Mesodermal cell (in vitro differentiated cells): ENCODE data around the gene PREX1.
"Not testable (repeated sequence)": the region's sequence is repeated elsewhere in the genome, so short reads cannot be mapped to it uniquely, and the experiment has no call there.

Experiments
- H3K27ac ChIP-seq: 2 replicates; pipeline ENCODE4 v1.7.0; 2013; ENCODE audit warnings: mild to moderate bottlenecking, low read depth, low read length, moderate library complexity; ENCODE audit not compliant: severe bottlenecking
- H3K36me3 ChIP-seq: 2 replicates; pipeline ENCODE4 v1.7.1; 2013; ENCODE audit warnings: mild to moderate bottlenecking, low read length, moderate library complexity; ENCODE audit not compliant: control insufficient read depth, insufficient read depth
- H3K4me1 ChIP-seq: one replicate; pipeline ENCODE4 v1.7.1; 2013; ENCODE audit warnings: mild to moderate bottlenecking, low read length; ENCODE audit not compliant: insufficient read depth, control insufficient read depth, poor library complexity, severe bottlenecking
- H3K4me3 ChIP-seq: 2 replicates; pipeline ENCODE4 v1.7.0; 2013; ENCODE audit warnings: low read length, control low read depth, mild to moderate bottlenecking; ENCODE audit not compliant: insufficient read depth, poor library complexity, severe bottlenecking; ENCODE audit errors: extremely low read depth
- H3K9me3 ChIP-seq: 2 replicates; pipeline ENCODE4 v1.7.1; 2013; ENCODE audit warnings: mild to moderate bottlenecking, low read length, moderate library complexity; ENCODE audit not compliant: control insufficient read depth
- WGBS, 2 experiments: methylation state at CpG; one replicate each; pipeline ENCODE4 v1.1.5; 2013; ENCODE audit warnings: missing lambda C conversion rate in 2 of 2; ENCODE audit not compliant: insufficient coverage in 2 of 2; 5-methylcytosine and 5-hydroxymethylcytosine counted together

The PREX1 gene

DNA sequence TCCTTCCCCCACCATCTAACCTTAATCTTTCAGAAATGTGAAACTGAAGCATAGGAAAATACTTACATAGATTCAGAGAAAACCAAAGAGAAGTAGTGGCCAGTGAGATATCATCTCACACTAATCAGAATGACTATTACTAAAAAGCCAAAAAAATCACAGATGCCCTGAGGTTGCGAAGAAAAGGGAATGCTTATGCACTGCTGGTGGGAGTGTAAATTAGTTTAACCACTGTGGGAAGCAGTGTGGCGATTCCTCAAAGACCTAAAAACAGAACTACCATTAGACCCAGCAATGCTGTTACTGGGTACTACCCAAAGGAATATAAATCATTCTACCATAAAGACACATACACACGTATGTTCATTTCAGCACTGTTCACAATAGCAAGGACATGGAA lies 9.2 kb upstream of the PREX1 start:
- no peaks in the 10 kb centered on the region for H3K36me3 ChIP-seq
- WGBS, 2 experiments, result 95 to 100% methylated on average over 1 to 2 of the region's 3 CpGs
- H3K9me3 ChIP-seq, result no peaks in the 10 kb centered on the region
- no peak overlapping the region for H3K4me3 ChIP-seq
- H3K4me1 ChIP-seq, result peaks cover 4% of the 10 kb centered on the region
- no peak overlapping the region for H3K27ac ChIP-seq

GRCh38 chr20:48835390-48835789 lies 7.6 kb upstream of the PREX1 start:
- no peak overlapping the region for H3K27ac ChIP-seq
- 92 to 94% methylated on average over 2 of the region's 2 CpGs for WGBS, 2 experiments
- H3K4me3 ChIP-seq, result no peak overlapping the region
- peaks cover 10% of the 10 kb centered on the region for H3K4me1 ChIP-seq
- H3K36me3 ChIP-seq, result no peaks in the 10 kb centered on the region
- H3K9me3 ChIP-seq, result no peaks in the 10 kb centered on the region

DNA sequence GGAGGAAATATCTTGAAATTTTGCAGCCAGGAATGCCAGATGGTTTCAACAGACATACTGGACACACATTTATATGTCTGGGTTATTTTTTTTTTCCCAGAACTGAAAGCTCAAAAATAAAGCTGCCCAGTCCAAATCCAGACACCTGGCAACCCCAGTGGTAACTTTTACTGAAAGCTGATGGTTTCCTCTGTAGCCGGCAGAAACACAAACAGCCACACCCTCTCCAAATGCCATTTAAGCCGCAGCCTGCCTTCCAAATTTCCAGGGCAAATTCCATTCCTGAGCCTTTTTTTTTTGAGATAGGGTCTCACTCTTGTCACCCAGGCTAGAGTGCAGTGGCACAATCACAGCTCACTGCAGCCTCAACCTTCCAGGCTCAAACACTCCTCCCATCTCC lies 6.5 kb upstream of the PREX1 start:
- no peaks in the 10 kb centered on the region for H3K9me3 ChIP-seq
- H3K36me3 ChIP-seq, result no peaks in the 10 kb centered on the region
- 63 to 65% methylated on average over 2 of the region's 2 CpGs for WGBS, 2 experiments
- H3K4me3 ChIP-seq, result no peak overlapping the region
- H3K27ac ChIP-seq, result no peak overlapping the region
- peaks cover 10% of the 10 kb centered on the region for H3K4me1 ChIP-seq

DNA sequence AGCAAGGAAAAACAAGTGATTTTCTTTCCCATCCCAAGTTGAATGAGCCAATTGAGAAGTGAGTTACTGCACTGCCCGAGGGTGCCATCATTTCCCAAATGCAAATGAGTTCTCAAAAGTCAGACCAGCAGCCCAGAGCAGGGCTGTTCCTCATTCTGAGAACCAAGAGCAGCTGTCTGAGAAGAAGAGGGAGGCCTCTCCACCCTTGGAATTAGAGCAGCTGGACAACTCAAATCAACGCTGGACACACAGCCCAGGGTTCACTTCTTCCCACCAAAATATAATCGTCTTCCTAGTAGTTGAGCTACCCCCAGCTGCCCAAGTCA lies 4.6 kb upstream of the PREX1 start:
- Histone ChIP-seq H3K4me3 (no peak overlapping the region), H3K36me3 (no peaks in the 10 kb centered on the region), H3K4me1 (peaks cover 10% of the 10 kb centered on the region), H3K27ac (no peak overlapping the region), H3K9me3 (no peaks in the 10 kb centered on the region)
- 44 to 67% methylated on average over 1 of the region's 3 CpGs for WGBS, 2 experiments

- Histone ChIP-seq H3K27ac (peak overlapping the region; percentile 36), H3K9me3 (no peaks in the 10 kb centered on the region), H3K4me1 (peaks cover 10% of the 10 kb centered on the region), H3K36me3 (no peaks in the 10 kb centered on the region), H3K4me3 (no peak overlapping the region)
- 78 to 92% methylated on average over 5 of the region's 7 CpGs for WGBS, 2 experiments
Observed at GRCh38 chr20:48831718-48832404, 4.1 kb upstream of the PREX1 start.

DNA sequence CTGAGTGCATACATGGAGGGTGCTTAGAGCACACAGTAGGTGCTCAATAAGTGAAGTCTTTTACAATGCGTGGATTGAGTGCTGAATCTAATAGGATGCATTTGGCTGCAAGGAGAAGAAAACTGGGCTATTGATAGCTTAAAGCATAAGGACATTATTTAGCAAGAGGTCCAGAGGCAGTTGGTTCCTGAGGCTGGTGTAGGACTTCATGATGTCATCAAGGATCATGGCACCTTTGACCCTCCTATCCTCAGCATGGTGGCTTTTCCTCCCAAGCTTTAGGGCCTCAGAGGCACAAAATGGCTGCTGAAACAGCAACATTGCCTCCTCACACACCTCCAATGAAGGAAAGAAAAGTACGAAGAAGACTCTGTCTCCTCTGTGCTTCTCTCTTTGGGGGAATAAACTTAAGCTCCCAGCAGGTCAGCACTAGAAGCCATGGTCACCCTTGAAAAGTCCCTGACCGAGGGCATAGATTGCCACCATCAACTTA lies 3.1 kb upstream of the PREX1 start:
- no peak overlapping the region for H3K27ac ChIP-seq
- no peak overlapping the region for H3K4me3 ChIP-seq
- no peaks in the 10 kb centered on the region for H3K9me3 ChIP-seq
- WGBS, 2 experiments, result 100% methylated on average over 1 to 2 of the region's 3 CpGs
- peaks cover 16% of the 10 kb centered on the region for H3K4me1 ChIP-seq
- H3K36me3 ChIP-seq, result no peaks in the 10 kb centered on the region

- H3K4me3 ChIP-seq, result no peak overlapping the region
- H3K9me3 ChIP-seq, result no peaks in the 10 kb centered on the region
- no peak overlapping the region for H3K27ac ChIP-seq
- 67 to 100% methylated on average over 1 to 4 of the region's 4 CpGs for whole genome bisulfite sequencing, 2 experiments
- no peaks in the 10 kb centered on the region for H3K36me3 ChIP-seq
- peaks cover 25% of the 10 kb centered on the region for H3K4me1 ChIP-seq
Observed at GRCh38 chr20:48829940-48830339, 2.1 kb upstream of the PREX1 start.

DNA sequence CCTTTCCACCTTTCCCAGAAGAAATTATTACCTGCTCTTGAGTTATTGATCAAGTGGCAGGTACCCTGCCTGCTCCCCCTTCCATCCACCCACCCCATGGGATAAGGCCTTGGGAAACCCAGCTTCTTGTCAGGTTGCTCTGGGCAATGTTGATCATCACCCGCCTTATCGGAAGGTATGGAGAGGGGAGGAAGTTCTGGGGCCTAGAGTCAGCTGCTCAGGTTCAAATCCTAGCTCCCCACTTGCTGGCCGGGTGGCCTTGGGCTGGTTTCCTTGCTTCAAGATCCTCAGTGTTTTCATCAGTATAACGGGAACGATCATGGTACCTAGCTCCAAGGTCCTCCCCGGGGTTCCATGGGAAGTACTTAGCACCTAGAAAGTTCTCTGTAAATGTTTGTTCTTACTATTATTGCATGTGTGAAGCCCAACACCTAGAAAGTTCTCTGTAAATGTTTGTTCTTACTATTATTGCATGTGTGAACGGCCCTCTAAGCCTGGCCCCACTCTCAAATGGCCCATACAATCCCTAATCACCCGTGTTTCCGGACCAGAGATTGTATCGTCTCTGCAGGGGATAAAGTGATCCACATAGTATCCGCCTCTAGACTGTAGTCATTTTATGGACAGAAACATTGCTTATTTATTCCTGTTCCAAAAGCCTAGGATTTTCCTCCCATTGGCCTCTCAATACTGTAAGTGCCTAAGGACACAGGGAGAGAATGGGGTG lies 1.1 kb upstream of the PREX1 start:
- 77 to 82% methylated on average over 9 to 10 of the region's 11 CpGs for WGBS, 2 experiments
- H3K9me3 ChIP-seq, result no peaks in the 10 kb centered on the region
- H3K27ac ChIP-seq, result peak overlapping the region; percentile 65
- no peaks in the 10 kb centered on the region for H3K36me3 ChIP-seq
- peaks cover 32% of the 10 kb centered on the region for H3K4me1 ChIP-seq
- H3K4me3 ChIP-seq, result peak overlapping the region; percentile 59

GRCh38 chr20:48826883-48827771 lies 672 bp downstream of the PREX1 start:
- Histone ChIP-seq H3K9me3 (no peaks in the 10 kb centered on the region), H3K4me3 (peak overlapping the region; percentile 66), H3K4me1 (peaks cover 31% of the 10 kb centered on the region), H3K36me3 (no peaks in the 10 kb centered on the region), H3K27ac (peak overlapping the region; percentile 51)
- 0% methylated on average over 59 to 64 of the region's 72 CpGs for WGBS, 2 experiments

GRCh38 chr20:48826480-48826879 lies 1.3 kb downstream of the PREX1 start:
- Histone ChIP-seq H3K4me1 (peaks cover 30% of the 10 kb centered on the region), H3K27ac (peak overlapping the region; percentile 76), H3K4me3 (peak overlapping the region; percentile 66)
- 2% methylated on average over 11 to 14 of the region's 17 CpGs for WGBS, 2 experiments
- H3K36me3 ChIP-seq, H3K9me3 ChIP-seq: not testable (repeated sequence)
